HG03521 (cell line): ENCODE results near the gene KIRREL3.

Source experiments
- ATAC-seq: cut with Tn5 transposase; IDR thresholded peaks from one replicate; pipeline ENCODE4 v1.9.1; 2021; ENCODE audit warnings: mild to moderate bottlenecking, moderate library complexity; ENCODE audit not compliant: unreplicated experiment

The KIRREL3 gene

GRCh38 chr11:127000291-127000968, at the start of gene KIRREL3:
Gene KIRREL3 (minus strand): TSS chr11:127000770.
- ATAC-seq: no peak

GRCh38 chr11:127050186-127050585, 49.6 kb upstream of the KIRREL3 start:
- ATAC-seq: no peak

GRCh38 chr11:127049486-127049885, 48.9 kb upstream of the KIRREL3 start:
- no peak for ATAC-seq

- ATAC-seq: no peak
Measured at GRCh38 chr11:127044535-127044934, 44.0 kb upstream of the KIRREL3 start.

GRCh38 chr11:127042445-127042844, 41.9 kb upstream of the KIRREL3 start:
- ATAC-seq: no peak

GRCh38 chr11:127039591-127039990, 39.0 kb upstream of the KIRREL3 start:
- ATAC-seq: no peak

GRCh38 chr11:127037596-127037995, 37.0 kb upstream of the KIRREL3 start:
- ATAC-seq: no peak

- ATAC-seq: no peak
Measured at GRCh38 chr11:127037001-127037400, 36.4 kb upstream of the KIRREL3 start.

GRCh38 chr11:127035824-127036223, 35.3 kb upstream of the KIRREL3 start:
- ATAC-seq: no peak

- no peak for ATAC-seq
Measured at GRCh38 chr11:127034973-127035372, 34.4 kb upstream of the KIRREL3 start.

- ATAC-seq: no peak
Measured at GRCh38 chr11:127028648-127029047, 28.1 kb upstream of the KIRREL3 start.

- no peak for ATAC-seq
Measured at GRCh38 chr11:127027789-127028188, 27.2 kb upstream of the KIRREL3 start.

- no peak for ATAC-seq
Measured at GRCh38 chr11:127027000-127027399, 26.4 kb upstream of the KIRREL3 start.

GRCh38 chr11:127023991-127024390, 23.4 kb upstream of the KIRREL3 start:
- no peak for ATAC-seq

- ATAC-seq: no peak
Measured at GRCh38 chr11:127018683-127019279, 18.2 kb upstream of the KIRREL3 start.

- no peak for ATAC-seq
Measured at GRCh38 chr11:127017482-127017881, 16.9 kb upstream of the KIRREL3 start.

GRCh38 chr11:127013550-127013949, 13.0 kb upstream of the KIRREL3 start:
- ATAC-seq: no peak

- no peak for ATAC-seq
Measured at GRCh38 chr11:127006311-127006710, 5.7 kb upstream of the KIRREL3 start.

- ATAC-seq: no peak
Measured at GRCh38 chr11:127003260-127003981, 2.9 kb upstream of the KIRREL3 start.

- ATAC-seq: no peak
Measured at GRCh38 chr11:127002669-127003259, 2.2 kb upstream of the KIRREL3 start.

- no peak for ATAC-seq
Measured at GRCh38 chr11:127000981-127001380, 411 bp upstream of the KIRREL3 start.

GRCh38 chr11:126999366-126999765, 1.2 kb downstream of the KIRREL3 start:
- ATAC-seq: no peak
